ENCODE results near the gene SORCS1.

DNA sequence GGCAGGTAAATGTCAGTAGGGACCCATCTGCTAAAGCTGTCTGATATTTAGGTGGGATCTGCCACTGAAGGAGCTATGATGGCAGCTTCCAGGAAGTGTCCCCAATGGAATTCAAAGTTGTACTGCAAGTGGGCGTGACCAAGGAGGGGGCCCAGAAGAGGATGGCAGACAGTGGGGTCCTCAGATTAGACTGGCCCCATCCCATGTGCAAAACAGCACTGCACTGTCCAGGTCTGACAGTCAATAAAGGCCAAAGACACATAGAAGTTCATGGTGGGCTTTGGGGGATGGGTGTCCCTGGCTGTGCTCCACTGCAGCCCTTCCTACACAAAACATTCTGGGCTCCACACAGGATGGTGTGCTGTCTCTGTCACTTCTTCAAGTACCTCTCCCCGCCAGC is 49.8 kb upstream of the SORCS1 start:
- no peak for TF ChIP-seq CTCF (IDR thresholded peaks at IDR 0.05; ENCODE audit: control extremely low read depth in 1 of 3, insufficient read depth in 1 of 3, low read depth in 1 of 3, low read length in 3 of 3)
- TF ChIP-seq POLR2AphosphoS5 (IDR thresholded peaks at IDR 0.05; ENCODE audit: low read depth, low read length) = no peak
- no peak for TF ChIP-seq CBX8 (IDR thresholded peaks at IDR 0.05; ENCODE audit: borderline replicate concordance, low read depth, low read length)
- TF ChIP-seq ASH2L (IDR thresholded peaks at IDR 0.05; ENCODE audit: low read length) = no peak
